ENCODE data around the gene C22orf23. TPM values are rescaled to one million over a fixed set of nuclear protein-coding genes. Genes with fewer than 3 reads are reported as not detected.

Gene C22orf23
- total and polyA plus RNA-seq, 2 of the 4 experiments (the other 2 are of a cell fraction): 0.39 to 0.54 TPM

DNA sequence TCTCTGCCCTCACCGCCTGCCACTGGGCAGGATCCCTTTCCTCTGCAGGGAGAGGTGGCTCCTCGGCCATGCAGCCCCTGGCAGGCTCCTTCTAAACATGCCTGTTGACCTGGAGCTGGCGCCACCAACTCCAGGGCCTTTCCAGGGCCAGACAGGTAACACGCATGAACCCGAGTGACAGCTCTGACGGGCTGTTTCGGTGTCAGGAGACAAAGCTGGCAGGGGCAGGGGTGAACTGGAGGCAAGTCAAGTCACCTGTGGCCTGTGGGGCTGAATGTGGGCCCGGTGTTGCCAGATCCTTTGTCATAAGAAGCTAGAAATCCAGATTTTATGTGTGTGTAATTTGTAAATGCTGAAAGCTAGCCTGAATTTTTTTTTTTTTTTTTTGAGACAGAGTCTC lies 11.3 kb downstream of the C22orf23 start:
- Histone ChIP-seq H3K4ac (ENCODE audit: low read depth, low read length) (no peak overlapping the region), H3K9ac (ENCODE audit: low read depth, low read length) (no peak overlapping the region), H3K4me2 (ENCODE audit: low read depth, low read length) (no peak overlapping the region), H2AK9ac (replicated peaks; ENCODE audit: low read depth, low read length, poor library complexity) (no peak overlapping the region), H3K9me3 (ENCODE audit: control insufficient read depth, insufficient read depth, low read length) (no peaks in the 10 kb centered on the region), H3K14ac (replicated peaks; ENCODE audit: low read depth, low read length) (no peak overlapping the region), H3K4me1 (ENCODE audit: control insufficient read depth, insufficient read depth, low read length) (no peaks in the 10 kb centered on the region), H3K18ac (ENCODE audit: low read depth, low read length) (no peak overlapping the region), H3K23ac (ENCODE audit: low read depth, low read length) (no peak overlapping the region), H3K9me1 (ENCODE audit: insufficient read depth, low read length) (0 out of 2 replicates have a peak, but pooled peaks cover 7% of the 10 kb centered on the region), H4K91ac (ENCODE audit: insufficient read depth, low read depth, low read length) (no peak overlapping the region), H4K5ac (ENCODE audit: low read depth, low read length) (no peak overlapping the region), H2BK15ac (ENCODE audit: low read depth, low read length) (no peak overlapping the region), H2BK20ac (ENCODE audit: low read depth, low read length) (no peak overlapping the region), H3K27ac (ENCODE audit: insufficient read depth, low read length) (no peak overlapping the region), H3K27me3 (ENCODE audit: control insufficient read depth, insufficient read depth, low read length) (no peaks in the 10 kb centered on the region), H3K79me1 (ENCODE audit: low read depth in 1 of 2, low read length in 2 of 2) (peaks cover 3 to 9% of the 10 kb centered on the region in 2 experiments; a peak in 2 of 4 replicates), H4K8ac (ENCODE audit: low read depth in 2 of 2, low read length in 2 of 2) (no peak overlapping the region), H3K4me3 (ENCODE audit: insufficient read depth, low read depth, low read length) (no peak overlapping the region), H4K20me1 (ENCODE audit: insufficient read depth, low read length) (no peaks in the 10 kb centered on the region), H2BK120ac (ENCODE audit: low read depth, low read length) (no peak overlapping the region), H3K36me3 (ENCODE audit: control insufficient read depth, insufficient read depth, low read length) (peaks cover 41% of the 10 kb centered on the region), H2AK5ac (ENCODE audit: low read depth, low read length) (no peak overlapping the region), H2BK5ac (ENCODE audit: low read depth, low read length, poor library complexity, severe bottlenecking) (no peak overlapping the region), H2AFZ (replicated peaks; ENCODE audit: low read length, poor library complexity) (no peak overlapping the region), H3K56ac (ENCODE audit: extremely low read depth, insufficient read depth, low read length) (no peak overlapping the region)
- no peak for DNase-seq
- intact Hi-C loops (cut with micrococcal nuclease): no loop called here
- ATAC-seq (ENCODE audit: low read depth): no peak
- BruUV-seq (replicated peaks): no TSS peak
- ChIA-PET CTCF (no interaction called here), POLR2A (ENCODE audit: unreplicated experiment) (no interaction called here)
- in situ Hi-C loops (cut with MboI; ENCODE audit: low sequenced_read_pairs): no loop called here
- WGBS, 2 experiments (ENCODE audit: extremely low coverage in 2 of 2, insufficient read length in 1 of 2): 100% methylated on average over 3 of the region's 8 CpGs; no CpG with 5 or more reads in 1 of the 2 experiments
- dilution Hi-C loops (cut with HindIII; ENCODE audit: low sequenced_read_pairs, unreplicated experiment): no loop called here
- TF ChIP-seq RAD21 (IDR thresholded peaks at IDR 0.05; ENCODE audit: low read length): no peak
- no peak for TF ChIP-seq RFX5 (IDR thresholded peaks at IDR 0.05; ENCODE audit: low read depth, low read length)
